Measurements from ENCODE around the gene PNMA8C. TPM values are rescaled to one million over a fixed set of nuclear protein-coding genes. Genes with fewer than 3 reads are reported as not detected.
"Not testable (repeated sequence)": the region's sequence is repeated elsewhere in the genome, so short reads cannot be mapped to it uniquely, and the experiment has no call there.

PNMA8C gene
- total RNA-seq, 1 donor from 2014 or later: not detected

GRCh38 chr19:46402725-46403124 is 26.0 kb downstream of the PNMA8C start:
- no peak for TF ChIP-seq CTCF (IDR thresholded peaks at IDR 0.05; ENCODE audit: insufficient read depth, low read length, severe bottlenecking)
- H3K27me3 ChIP-seq (ENCODE audit: control insufficient read depth, insufficient read depth, low read length): no peaks in the 10 kb centered on the region
- no peak for DNase-seq (ENCODE audit: low read depth)

GRCh38 chr19:46397801-46398479 is 30.8 kb downstream of the PNMA8C start:
- H3K36me3 ChIP-seq (ENCODE audit: control insufficient read depth, insufficient read depth, low read length); H3K27me3 ChIP-seq (ENCODE audit: control insufficient read depth, insufficient read depth, low read length); DNase-seq (ENCODE audit: low read depth); H3K4me3 ChIP-seq (ENCODE audit: low read depth, low read length); FAIRE-seq: not testable (repeated sequence)

More at GRCh38 chr19:46402725-46403124, 26.0 kb downstream of the PNMA8C start:
- no peaks in the 10 kb centered on the region for H3K36me3 ChIP-seq (ENCODE audit: control insufficient read depth, insufficient read depth, low read length)
- no peak overlapping the region for H3K4me3 ChIP-seq (ENCODE audit: low read depth, low read length)
- FAIRE-seq: peak; percentile 40

GRCh38 chr19:46394402-46394797 is 34.3 kb downstream of the PNMA8C start:
- no peak for DNase-seq (ENCODE audit: low read depth)
- TF ChIP-seq CTCF (IDR thresholded peaks at IDR 0.05; ENCODE audit: insufficient read depth, low read length, severe bottlenecking): no peak
- Histone ChIP-seq H3K4me3 (ENCODE audit: low read depth, low read length) (no peak overlapping the region), H3K27me3 (ENCODE audit: control insufficient read depth, insufficient read depth, low read length) (no peaks in the 10 kb centered on the region), H3K36me3 (ENCODE audit: control insufficient read depth, insufficient read depth, low read length) (peaks cover 9% of the 10 kb centered on the region)
- FAIRE-seq: no peak

- no peak for FAIRE-seq
- Histone ChIP-seq H3K4me3 (ENCODE audit: low read depth, low read length) (no peak overlapping the region), H3K36me3 (ENCODE audit: control insufficient read depth, insufficient read depth, low read length) (peaks cover 12% of the 10 kb centered on the region), H3K27me3 (ENCODE audit: control insufficient read depth, insufficient read depth, low read length) (no peaks in the 10 kb centered on the region)
- DNase-seq (ENCODE audit: low read depth): no peak
- TF ChIP-seq CTCF (IDR thresholded peaks at IDR 0.05; ENCODE audit: insufficient read depth, low read length, severe bottlenecking): no peak
Observed at GRCh38 chr19:46393456-46394401, 35.0 kb downstream of the PNMA8C start.

- H3K36me3 ChIP-seq (ENCODE audit: control insufficient read depth, insufficient read depth, low read length): peaks cover 19% of the 10 kb centered on the region
- TF ChIP-seq CTCF (IDR thresholded peaks at IDR 0.05; ENCODE audit: insufficient read depth, low read length, severe bottlenecking): no peak
- no peak overlapping the region for H3K4me3 ChIP-seq (ENCODE audit: low read depth, low read length)
- no peak for DNase-seq (ENCODE audit: low read depth)
- FAIRE-seq: no peak
- H3K27me3 ChIP-seq (ENCODE audit: control insufficient read depth, insufficient read depth, low read length): no peaks in the 10 kb centered on the region
Observed at GRCh38 chr19:46392837-46393236, 35.9 kb downstream of the PNMA8C start.

- no peak for DNase-seq (ENCODE audit: low read depth)
- no peak for FAIRE-seq
- H3K36me3 ChIP-seq (ENCODE audit: control insufficient read depth, insufficient read depth, low read length): peaks cover 24% of the 10 kb centered on the region
Observed at GRCh38 chr19:46392252-46392801, 36.4 kb downstream of the PNMA8C start.

More at GRCh38 chr19:46392252-46392801, 36.4 kb downstream of the PNMA8C start:
- Histone ChIP-seq H3K4me3 (ENCODE audit: low read depth, low read length) (no peak overlapping the region), H3K27me3 (ENCODE audit: control insufficient read depth, insufficient read depth, low read length) (no peaks in the 10 kb centered on the region)
- no peak for TF ChIP-seq CTCF (IDR thresholded peaks at IDR 0.05; ENCODE audit: insufficient read depth, low read length, severe bottlenecking)
